Keratinocyte (primary cell): Measurements from ENCODE around the gene PTPRZ1.

Experiments
- CTCF ChIP-seq, 3 experiments: IDR thresholded peaks in 1 of 3; conservative IDR thresholded peaks in 1 of 3; optimal IDR thresholded peaks in 1 of 3; 2 replicates in 2 of 3; 3 replicates in 1 of 3; pipeline versions ENCODE3 to v1.5.1; 2011; ENCODE audit warnings: low read length in 3 of 3, mild to moderate bottlenecking in 3 of 3, moderate library complexity in 2 of 3, control low read depth in 1 of 3, inconsistent platforms in 1 of 3; ENCODE audit not compliant: insufficient read depth in 2 of 3; ENCODE audit errors: extremely low read depth in 1 of 3
- EZH2 ChIP-seq: IDR thresholded peaks from one replicate; pipeline ENCODE4 v1.6.1; 2012; ENCODE audit warnings: inconsistent platforms, mild to moderate bottlenecking, low read length, moderate library complexity

GRCh38 chr7:122064971-122065370 lies 192.0 kb downstream of the PTPRZ1 start:
- TF ChIP-seq CTCF (optimal IDR thresholded peaks at IDR 0.05 in 1 of 3, IDR thresholded peaks at IDR 0.05 in 1 of 3, conservative IDR thresholded peaks at IDR 0.05 in 1 of 3; ENCODE audit: extremely low read depth in 1 of 3, insufficient read depth in 2 of 3, low read length in 3 of 3): no peak
- no peak for TF ChIP-seq EZH2
